HG02588 (cell line): Measurements from ENCODE around the gene PDGFRB.

Experiments
- ATAC-seq: cut with Tn5 transposase; IDR thresholded peaks from one replicate; pipeline ENCODE4 v1.9.1; 2021; ENCODE audit warnings: mild to moderate bottlenecking, moderate library complexity; ENCODE audit not compliant: unreplicated experiment

Gene PDGFRB

DNA sequence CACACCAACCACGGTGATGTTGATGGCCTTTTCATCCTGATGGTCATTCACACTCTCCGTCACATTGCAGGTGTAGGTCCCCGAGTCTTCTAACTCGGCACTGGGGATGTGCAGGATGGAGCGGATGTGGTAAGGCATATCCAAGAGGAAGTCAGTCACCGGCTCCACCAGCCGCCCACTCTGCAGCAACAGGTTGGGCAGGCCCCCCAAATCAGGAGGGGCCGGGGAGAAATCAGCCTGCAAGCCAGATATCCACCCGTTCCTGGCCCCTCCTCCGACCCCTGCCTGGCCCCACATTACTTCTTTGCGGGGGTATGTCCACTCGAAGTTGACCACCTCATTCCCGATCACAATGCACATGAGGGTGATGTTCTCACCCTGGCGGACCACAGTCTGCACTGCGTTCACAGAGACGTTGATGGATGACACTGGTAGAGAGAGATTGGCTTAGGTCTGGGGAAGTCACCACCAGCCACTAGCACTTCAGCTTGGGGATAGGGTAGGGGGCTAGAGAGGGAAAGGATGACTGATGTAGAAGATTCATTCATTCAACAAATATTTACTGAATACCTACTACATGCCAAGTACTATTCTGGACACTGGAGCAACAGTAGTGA lies 22.0 kb downstream of the PDGFRB start:
- no peak for ATAC-seq

DNA sequence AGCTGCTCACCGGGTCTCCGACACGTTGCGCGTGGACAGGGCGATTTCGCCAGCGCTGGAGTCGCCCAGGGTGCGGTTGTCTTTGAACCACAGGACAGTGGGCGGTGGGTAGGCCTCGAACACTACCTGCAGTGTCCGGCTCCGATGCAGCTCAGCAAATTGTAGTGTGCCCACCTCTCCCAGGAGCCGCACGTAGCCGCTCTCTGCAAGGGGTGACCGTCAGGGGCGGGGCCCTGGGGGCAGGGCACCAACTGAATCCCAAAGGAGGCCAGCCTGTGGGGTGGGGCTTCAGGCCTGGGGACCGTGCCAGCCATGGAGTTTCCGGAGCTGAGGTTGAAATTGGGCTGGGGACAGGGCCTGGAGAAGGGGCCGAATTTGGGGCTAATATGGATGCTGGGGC lies 22.9 kb downstream of the PDGFRB start:
- ATAC-seq = no peak

DNA sequence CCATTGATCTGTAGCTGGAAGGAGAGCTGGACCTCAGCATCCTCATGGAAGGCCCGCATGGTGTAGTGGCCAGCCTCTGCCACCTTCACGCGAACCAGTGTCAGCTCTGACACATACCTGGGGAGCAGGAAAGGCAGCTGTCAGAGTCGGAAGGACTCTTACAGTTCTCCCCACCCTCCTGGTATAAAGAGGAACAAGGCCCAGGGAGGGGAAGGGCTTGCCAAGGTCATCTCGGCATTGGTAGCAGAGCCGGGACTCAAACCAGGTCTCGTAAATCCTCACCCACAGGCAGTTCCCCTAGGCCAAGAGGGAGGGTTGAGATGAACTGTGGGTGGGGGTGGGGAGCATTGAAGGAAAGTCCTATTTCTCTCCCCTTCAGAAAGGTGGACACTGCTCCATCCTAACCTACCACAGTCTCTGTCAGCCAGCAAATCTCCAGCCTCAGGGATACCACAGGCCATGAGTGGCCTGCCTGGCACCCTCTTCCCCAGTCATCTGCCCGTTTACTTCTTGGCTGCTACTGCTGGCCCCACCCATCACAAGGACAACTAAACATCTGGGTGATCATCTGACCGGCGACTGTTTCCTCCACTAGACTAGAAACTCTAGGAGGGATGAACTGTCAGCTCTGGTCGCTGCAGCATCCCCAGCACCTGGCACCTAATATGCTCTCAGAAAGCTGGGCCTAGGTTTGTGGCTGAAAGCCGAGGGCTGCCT lies 23.5 kb downstream of the PDGFRB start:
- no peak for ATAC-seq

DNA sequence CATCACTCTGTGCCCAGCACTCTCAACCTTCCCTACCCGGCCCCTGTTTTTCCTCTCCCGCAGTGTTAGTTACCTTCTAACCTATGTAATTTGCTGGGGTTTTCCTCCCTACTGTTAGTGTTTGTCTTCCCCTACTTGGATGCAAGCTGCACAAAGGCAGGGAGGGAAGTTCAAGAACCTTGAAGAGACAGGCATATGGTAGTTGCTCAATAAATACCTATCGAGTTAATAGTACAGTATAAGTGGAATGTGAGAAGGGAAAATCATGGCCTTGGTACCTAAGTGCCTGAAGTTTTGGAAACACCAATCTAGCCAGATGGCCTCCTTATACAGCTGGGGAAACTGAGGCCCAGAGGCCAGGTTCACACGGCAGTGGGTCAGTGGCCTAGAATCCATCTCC lies 24.2 kb downstream of the PDGFRB start:
- no peak for ATAC-seq

DNA sequence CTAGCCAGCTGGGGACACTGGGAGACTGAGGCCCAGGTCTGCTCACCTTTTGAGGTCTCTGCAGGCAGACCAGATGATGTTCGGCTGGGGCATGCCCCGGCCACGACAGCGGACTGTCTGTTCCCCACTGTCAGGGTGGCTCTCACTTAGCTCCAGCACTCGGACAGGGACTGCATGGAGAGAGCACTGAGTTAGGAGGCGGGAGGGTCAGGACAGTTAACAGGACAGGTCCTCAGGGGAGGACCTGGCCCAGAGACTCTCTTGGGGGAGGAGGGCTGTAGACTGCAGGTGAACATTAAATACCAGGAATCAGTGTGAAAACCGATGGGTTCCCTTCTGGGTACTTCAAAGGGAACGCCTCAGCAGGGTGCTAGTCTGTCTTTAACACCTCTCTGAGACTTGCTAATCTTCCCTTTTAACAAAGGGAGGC lies 25.1 kb downstream of the PDGFRB start:
- ATAC-seq = no peak

DNA sequence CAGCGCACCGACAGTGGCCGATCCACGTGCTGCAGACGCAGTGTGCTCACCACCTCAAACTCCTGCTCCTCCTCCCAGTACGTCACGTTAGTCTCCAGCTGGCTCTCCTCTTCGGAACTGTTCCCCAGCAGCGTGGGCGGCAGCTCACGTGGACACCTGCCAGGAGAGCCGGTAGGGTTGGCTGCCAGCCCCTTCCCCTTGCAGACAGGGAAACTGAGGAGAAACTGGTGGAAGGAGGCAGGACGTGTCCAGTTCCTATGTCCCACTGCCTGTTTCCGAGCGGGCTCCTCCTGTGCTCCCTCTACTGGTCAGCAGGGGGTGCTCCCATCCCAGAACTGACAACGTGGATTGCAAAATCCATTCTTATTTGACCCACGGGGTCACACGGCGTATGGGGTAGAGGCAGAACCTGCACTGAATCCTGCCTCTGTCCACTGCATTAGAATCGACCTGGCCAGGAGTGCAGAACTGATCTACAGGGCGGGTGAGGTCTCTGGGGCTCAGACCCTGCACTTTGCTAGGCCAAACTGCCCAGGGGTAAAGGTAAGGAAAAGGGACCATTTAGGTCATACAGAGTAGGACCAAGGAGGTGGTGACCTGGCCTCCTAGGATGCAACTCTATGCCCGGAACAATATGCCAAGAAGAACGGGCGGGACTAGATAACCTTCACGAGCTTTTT lies 25.7 kb downstream of the PDGFRB start:
- ATAC-seq = peak; percentile 66

DNA sequence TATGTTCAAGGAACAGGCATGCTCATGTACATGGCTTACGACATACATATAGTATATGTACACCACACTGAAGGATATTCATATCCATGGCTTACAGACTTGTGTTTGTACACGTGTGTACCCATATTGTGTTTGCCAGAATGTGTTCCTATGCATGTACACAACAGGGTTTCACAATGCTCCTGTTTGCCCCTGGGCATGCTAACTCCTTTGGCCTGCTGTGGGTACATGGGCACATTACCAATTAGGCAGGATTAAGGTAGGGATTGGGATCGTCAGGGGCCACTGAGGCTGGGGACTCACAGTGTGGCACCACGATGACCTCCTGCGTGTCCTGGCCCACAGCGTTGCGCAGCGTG lies 26.2 kb downstream of the PDGFRB start:
- ATAC-seq = no peak

DNA sequence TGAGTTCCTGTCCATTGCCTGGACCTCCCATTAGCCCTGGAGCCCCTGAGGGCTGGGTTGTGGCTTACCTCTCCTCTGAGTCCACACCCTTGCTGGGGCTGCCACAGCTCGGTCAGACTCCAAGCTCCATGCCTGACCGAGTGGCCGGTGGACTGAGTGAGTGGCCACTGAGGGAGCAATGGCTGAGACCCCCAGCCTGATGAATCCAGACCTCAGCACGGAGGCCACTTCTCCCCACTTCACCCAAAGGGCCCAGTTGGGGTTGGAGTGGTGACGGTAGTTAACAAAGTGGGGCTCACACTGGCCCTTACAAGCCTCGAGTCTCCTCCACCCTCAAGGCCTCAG lies 28.8 kb downstream of the PDGFRB start:
- ATAC-seq = no peak

DNA sequence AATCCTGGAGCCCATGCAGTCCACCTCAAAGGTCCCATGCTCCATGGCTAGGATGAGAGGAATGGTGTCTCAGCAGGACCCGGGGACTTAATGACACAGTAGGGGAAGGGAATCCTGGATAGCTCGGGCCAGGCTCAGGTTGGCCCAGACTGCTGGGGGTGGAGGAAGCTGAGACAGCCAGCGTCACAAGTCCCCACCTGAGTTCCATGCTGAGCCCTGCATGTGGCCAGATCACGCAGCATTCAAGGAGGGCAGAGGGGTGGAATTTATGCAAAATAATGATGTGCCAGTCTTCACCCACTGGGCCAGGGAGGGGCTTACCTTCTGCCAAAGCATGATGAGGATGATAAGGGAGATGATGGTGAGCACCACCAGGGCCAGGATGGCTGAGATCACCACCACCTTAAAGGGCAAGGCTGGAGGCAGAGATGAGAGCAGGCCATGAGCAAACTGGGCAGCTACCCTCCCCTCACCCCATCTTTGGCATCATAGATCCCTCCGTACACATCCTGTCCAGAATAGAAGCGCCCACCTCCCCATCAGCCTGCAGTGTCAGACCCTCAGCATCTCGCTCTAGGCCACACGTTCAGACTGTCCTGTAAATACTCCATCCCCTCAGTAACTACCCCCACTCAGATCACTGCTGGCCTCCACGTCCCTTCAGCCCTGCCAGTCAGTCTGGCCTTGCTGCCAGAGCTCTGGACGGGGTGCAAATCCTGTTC lies 29.3 kb downstream of the PDGFRB start:
- no peak for ATAC-seq

DNA sequence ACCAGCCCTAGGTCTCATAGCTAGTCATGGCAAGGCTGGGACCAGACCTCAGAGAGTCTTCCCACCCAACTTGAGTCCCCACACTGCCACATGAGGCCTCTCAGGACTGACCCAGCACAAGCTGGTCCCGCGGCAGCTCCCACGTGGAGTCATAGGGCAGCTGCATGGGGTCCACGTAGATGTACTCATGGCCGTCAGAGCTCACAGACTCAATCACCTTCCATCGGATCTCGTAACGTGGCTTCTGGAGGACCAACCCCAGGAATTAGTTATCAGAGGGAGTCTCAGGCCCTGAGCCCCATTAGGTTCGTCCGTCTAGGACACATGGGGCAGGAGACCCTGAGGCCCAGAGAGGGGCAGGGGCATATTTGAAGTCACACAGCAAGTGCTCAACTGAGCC lies 30.3 kb downstream of the PDGFRB start:
- no peak for ATAC-seq

DNA sequence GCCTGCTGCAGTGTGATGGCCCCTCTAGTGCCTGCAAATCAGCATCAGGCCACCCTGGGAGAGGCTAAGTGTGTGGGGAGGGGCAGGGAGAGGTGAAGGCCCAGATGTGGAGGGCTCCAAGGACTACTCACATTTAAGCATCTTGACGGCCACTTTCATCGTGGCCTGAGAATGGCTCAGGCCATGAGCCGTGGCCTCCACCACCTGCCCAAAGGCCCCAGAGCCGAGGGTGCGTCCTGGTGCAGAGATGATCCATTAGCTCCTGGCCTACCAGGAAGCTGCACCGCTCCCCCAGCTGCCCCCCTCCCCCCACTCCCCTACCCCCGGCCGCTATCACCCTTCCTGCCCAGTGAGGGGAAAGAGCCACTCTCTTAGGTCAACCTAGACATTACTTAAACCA lies 31.0 kb downstream of the PDGFRB start:
- no peak for ATAC-seq

DNA sequence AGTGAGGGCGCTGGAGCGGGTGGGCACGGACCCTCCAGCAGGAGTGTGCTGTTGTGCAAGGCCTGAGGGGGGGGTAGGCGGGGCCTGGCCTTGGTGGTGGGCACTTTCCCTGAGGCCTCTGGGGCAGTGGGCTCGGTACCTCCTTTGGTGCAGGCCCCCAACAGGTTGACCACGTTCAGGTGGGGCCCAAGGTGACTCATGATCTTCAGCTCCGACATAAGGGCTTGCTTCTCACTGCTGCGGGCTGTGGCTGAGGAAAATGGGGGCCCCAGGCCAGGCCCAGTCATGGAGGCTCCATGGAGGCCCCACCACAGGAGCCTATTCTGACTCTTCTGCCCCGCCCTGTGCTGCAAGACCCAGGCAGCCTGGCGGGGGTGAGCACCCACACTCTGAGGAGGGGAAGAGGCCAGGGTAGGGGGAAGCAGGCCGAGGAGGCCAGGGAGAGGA lies 31.5 kb downstream of the PDGFRB start:
- ATAC-seq = no peak

DNA sequence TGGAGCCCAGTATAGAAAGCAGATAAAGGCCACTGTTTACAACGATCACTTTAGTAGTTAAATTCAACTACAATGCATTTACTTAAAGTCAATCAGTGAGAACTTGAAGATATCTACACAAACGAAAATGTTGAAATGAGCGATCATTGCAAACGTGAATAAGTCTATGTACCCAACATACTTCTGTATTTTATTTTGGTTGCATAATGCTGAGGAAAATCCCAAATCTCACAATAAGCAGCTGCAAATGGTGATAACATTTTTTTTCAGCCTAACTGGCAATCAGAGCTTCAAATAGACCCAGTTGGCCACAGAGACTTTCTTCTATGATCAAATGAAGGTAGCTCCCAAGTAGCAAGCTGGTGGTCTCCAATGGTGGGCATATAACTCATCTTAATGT lies 32.1 kb downstream of the PDGFRB start:
- ATAC-seq = no peak

DNA sequence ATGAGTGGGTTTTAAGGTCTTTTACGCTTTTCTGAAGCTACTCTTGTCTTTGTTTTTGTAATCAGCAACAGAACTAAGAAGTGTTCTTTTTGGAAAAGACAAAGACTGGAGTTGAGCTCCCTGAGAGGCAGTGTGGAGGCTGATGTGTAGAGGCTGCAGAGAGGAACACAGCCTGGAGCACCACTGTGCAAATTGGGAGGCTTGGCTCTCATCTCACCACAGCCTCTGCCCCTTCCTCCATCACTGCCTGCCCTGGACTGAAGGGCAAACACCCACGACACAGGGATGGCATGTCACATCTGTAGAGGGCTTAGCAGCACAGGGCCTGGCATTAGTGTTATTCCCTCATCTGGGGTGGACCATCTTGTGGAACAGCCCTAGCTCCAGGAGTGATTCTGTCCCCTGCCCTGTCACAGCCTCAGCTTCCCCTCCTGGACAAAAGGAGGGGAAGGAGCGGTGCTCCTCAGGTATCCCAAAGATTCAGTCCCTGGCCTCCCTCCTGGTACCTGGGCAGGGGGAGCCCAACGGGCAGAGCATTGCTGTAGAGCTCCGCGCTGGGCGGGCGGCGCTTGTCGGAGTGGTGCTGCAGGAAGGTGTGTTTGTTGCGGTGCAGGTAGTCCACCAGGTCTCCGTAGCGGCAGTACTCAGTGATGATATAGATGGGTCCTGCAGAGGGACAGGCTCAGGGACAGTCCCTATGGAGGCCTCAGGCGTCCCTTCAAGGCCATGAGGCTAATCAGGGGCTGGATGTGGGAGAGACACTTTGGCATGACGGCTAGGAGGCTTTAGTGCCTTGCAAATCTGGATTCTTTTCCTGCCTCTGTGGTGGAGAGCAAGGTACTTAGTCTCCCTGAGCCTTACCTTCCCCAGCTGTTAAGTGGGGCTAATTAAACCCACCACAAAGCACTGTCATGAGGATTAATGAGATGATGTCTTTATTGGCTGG lies 32.8 kb downstream of the PDGFRB start:
- ATAC-seq = no peak

DNA sequence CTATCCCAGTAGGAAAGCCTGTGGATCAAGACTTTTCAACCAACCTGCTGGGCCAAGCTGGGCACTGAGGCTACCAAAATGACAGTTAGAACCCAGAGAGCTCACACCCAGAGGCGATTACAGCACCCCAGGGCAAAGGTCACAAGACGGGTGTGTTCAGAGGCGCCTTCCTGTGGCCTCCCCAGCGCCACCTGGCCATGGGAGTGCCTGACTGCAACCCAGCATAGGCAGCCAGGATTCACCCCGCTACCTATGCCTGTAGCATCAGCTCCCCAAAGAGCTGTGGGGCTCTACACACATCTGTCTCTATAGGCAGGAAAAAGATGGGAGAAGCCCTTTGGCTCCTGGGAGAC lies 33.5 kb downstream of the PDGFRB start:
- ATAC-seq = no peak

DNA sequence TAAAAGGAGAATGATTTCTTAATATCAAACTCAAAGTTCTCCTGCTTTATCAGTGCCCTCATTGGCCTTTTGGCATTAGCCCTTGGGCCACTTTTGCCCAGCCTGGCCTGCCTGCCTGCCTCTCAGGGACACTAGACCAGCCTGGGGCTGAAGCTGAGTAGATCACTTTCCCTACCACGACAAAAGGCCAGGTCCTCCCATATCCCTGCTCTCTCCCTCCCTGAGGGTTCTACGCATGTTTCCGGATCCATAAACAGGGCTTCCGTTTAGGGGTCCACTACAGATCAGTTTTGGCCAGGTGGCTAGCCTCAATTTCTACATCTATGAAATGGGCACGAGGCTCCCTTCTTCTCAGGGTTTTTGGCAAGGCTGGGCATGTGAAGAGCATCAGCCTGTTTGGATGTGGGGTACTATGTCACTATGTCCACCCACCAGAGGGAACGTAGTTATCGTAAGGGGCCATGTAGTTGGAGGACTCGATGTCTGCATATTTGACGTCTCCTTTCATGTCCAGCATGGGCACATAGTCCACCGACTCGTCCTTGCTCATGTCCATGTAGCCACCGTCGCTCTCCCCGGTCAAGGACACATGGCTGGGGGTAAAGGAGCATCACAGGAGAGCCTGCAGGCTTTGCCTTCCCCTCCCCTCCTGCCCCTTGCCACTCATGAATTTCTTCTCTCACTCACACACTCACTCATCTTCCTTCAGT lies 34.0 kb downstream of the PDGFRB start:
- ATAC-seq = no peak

DNA sequence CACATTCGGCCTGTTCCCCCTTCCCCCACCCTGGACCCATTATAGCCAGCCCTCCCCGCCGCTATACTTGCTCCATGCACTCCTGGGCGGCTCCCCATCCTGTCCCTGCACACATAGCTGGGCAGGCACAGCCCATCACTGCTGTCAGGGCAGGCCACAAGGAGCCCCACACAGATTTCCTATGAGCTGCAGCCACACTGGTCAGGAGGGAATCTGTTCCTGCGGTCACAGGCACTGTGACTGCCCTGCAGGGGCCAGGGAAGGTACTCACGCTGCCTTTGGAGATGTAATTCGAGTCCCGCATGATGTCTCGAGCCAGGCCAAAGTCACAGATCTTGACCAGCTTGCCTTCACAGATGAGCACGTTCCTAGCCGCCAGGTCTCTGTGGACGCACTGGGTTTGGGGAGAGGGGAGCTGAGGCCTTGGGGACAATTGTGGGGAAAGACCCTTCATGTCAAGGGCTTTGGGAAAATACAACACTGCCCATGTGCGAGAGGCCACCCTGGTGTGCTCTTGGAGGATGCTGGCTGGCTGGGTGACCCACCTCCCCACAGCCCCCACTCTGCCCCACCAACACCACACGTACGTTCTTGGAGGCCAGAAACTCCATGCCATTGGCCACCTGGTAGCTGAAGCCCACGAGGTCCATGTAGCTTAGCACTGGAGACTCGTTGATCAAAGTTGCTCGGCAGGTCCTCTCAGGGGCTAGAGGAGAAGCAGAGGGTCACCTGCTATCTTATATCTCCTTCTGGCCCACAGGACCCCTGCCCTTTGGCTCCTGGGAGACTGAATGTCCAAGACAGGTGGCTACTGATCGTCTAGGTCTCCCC lies 34.8 kb downstream of the PDGFRB start:
- ATAC-seq = no peak

DNA sequence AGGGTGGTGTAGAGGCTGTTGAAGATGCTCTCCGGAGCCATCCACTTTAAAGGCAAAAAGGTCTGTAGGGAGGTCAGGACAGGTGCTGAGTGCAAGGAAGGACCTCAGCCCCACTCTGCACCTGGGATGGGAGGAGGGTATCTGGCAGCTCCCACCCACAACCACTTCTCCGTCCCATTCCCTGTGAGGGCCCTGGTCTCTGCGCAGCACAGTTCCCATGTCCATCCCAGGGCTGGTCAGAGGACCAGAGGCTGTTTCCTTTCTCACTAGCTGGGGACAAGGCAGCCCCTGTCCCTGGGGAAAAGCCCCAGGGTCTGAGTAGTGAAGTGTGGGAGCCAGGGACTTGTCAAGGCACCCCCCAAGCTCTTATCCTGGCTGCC lies 35.6 kb downstream of the PDGFRB start:
- ATAC-seq = no peak

DNA sequence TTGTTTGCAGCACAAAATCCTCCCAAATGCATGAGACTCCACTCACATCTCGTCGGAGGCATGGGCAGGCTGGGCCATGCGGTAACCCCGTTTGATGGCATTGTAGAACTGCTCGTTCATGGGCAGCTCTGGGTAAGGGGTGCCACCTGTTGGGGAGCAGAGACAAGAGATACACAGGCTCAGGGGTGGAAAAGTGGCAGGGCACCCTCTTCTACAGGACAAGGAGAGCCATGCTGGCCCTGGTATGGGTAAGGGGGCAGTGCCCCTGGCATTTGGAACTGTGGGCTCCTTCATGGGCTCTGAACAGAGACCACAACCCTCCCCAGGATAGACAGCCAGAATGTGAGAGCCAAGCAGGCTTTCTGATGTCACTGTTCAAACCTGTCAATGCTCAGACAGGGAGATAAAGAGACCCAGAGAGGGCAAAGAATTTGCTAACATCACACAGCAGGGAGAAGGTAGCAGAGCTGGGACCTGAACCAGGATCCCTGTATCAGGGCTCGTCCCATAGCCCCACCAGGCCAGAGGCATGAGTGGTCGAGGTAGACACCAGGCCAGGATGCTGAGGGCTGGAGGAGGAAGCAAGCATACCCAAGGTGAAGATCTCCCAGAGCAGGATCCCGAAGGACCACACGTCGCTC lies 36.1 kb downstream of the PDGFRB start:
- ATAC-seq = no peak
